ENCODE results near the gene TMEM171.

- TF ChIP-seq, protein P1, sequence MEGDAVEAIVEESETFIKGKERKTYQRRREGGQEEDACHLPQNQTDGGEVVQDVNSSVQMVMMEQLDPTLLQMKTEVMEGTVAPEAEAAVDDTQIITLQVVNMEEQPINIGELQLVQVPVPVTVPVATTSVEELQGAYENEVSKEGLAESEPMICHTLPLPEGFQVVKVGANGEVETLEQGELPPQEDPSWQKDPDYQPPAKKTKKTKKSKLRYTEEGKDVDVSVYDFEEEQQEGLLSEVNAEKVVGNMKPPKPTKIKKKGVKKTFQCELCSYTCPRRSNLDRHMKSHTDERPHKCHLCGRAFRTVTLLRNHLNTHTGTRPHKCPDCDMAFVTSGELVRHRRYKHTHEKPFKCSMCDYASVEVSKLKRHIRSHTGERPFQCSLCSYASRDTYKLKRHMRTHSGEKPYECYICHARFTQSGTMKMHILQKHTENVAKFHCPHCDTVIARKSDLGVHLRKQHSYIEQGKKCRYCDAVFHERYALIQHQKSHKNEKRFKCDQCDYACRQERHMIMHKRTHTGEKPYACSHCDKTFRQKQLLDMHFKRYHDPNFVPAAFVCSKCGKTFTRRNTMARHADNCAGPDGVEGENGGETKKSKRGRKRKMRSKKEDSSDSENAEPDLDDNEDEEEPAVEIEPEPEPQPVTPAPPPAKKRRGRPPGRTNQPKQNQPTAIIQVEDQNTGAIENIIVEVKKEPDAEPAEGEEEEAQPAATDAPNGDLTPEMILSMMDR (IDR thresholded peaks at IDR 0.05; ENCODE audit: poor library complexity), result no peak
- TF ChIP-seq EZH2 (IDR thresholded peaks at IDR 0.05; ENCODE audit: borderline replicate concordance) (no peak), EZH2phosphoT487 (IDR thresholded peaks at IDR 0.05; ENCODE audit: low read depth, severe bottlenecking, unreplicated experiment) (no peak)
Measured at GRCh38 chr5:73096239-73096575, 24.2 kb upstream of the TMEM171 start.

Data from hepatocyte (in vitro differentiated cells).